ENCODE results near the gene EOLA1. TPM values are rescaled to one million over a fixed set of nuclear protein-coding genes. Genes with fewer than 3 reads are reported as not detected.
"Not testable (repeated sequence)": the region's sequence is repeated elsewhere in the genome, so short reads cannot be mapped to it uniquely, and the experiment has no call there.

The EOLA1 gene
- total and polyA plus RNA-seq, 8 donors, result 16.0 to 25.0 (median 18.7) TPM

DNA sequence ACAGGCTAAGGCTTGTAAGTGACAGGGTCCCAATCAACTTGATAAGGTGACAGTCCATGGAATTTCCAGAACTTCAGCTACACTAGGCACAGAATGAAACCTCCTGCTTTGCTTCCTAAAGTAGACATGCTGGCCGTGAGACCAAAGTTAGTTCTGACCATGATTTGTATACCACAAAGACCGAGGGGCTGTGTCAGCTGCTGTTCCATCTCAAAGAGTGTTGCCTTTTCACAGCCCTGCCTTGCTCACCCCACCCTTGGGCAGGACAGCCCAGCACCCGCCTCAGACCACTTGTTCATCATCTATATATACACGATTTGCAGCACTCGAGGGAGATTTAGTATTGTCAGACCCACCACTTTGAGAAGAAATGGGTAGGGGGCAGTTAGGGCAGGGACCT is 41.0 kb upstream of the EOLA1 start:
- no peak overlapping the region for H3K27ac ChIP-seq
- no peaks in the 10 kb centered on the region for H3K4me1 ChIP-seq
- H3K36me3 ChIP-seq, result peaks cover 0 to 74% of the 10 kb centered on the region in 2 donors
- DNase-seq (no peak), ATAC-seq (no peak)
- intact Hi-C loops (cut with DNase I), result no loop called here
- no peaks in the 10 kb centered on the region for H3K9me3 ChIP-seq
- TF ChIP-seq, protein P1, sequence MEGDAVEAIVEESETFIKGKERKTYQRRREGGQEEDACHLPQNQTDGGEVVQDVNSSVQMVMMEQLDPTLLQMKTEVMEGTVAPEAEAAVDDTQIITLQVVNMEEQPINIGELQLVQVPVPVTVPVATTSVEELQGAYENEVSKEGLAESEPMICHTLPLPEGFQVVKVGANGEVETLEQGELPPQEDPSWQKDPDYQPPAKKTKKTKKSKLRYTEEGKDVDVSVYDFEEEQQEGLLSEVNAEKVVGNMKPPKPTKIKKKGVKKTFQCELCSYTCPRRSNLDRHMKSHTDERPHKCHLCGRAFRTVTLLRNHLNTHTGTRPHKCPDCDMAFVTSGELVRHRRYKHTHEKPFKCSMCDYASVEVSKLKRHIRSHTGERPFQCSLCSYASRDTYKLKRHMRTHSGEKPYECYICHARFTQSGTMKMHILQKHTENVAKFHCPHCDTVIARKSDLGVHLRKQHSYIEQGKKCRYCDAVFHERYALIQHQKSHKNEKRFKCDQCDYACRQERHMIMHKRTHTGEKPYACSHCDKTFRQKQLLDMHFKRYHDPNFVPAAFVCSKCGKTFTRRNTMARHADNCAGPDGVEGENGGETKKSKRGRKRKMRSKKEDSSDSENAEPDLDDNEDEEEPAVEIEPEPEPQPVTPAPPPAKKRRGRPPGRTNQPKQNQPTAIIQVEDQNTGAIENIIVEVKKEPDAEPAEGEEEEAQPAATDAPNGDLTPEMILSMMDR (IDR thresholded peaks at IDR 0.05), result no peak
- no peaks in the 10 kb centered on the region for H3K27me3 ChIP-seq
- H3K4me3 ChIP-seq, result no peak overlapping the region

DNA sequence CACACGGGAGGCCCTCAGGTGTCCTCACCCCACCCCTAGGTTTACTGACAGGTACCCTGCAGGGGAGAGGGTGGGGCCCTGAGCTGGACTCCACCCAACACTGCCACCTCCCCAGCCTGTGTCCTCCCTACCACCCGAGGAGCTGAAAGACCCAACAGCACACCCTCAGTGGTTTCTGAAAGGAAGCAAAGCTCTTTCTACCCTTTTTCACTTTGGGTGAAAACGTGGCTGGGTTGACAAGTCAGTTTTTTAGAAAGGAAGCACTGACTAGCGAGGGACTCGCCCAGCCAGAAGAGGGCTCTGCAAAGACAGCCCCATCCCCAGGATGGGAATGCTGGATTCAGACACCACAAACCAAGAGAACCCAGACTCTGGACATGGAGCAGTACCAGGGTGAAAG is 37.9 kb upstream of the EOLA1 start:
- intact Hi-C loops (cut with DNase I); H3K9me3 ChIP-seq; ATAC-seq; H3K4me3 ChIP-seq; H3K27me3 ChIP-seq; DNase-seq; H3K4me1 ChIP-seq: not testable (repeated sequence)
- Histone ChIP-seq H3K27ac (peak overlapping the region in 1 of 2 donors; percentile 98), H3K36me3 (peaks cover 0 to 43% of the 10 kb centered on the region in 2 donors)

DNA sequence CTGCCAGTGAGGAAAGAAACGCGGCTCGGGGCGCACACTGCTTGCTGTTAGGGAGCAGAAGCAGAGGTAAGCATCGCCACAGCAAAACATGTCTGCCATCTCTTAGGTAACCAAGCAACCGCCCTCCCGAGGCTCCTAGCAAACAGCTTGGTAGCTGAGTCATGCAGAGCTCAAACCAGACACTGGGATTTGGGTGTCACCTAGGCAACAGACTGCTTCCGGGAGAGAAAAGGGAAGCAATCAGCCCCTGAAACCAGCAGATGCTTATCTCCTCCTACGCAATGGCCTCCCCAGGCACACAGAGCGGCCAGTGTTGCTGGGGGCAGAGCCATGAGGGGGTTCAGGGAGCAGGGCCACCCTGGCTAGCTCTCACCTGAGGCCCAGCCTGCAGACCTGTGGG is 37.4 kb upstream of the EOLA1 start:
- Histone ChIP-seq H3K27ac (peak overlapping the region in 1 of 2 donors; percentile 98), H3K36me3 (peaks cover 0 to 38% of the 10 kb centered on the region in 2 donors), H3K4me3 (peak overlapping the region in 1 of 2 donors; percentile 54)
- DNase-seq (peak in 1 of 4 donors; percentile 48), ATAC-seq (peak; percentile 62)
- intact Hi-C loops (cut with DNase I); H3K9me3 ChIP-seq; H3K4me1 ChIP-seq; H3K27me3 ChIP-seq: not testable (repeated sequence)

DNA sequence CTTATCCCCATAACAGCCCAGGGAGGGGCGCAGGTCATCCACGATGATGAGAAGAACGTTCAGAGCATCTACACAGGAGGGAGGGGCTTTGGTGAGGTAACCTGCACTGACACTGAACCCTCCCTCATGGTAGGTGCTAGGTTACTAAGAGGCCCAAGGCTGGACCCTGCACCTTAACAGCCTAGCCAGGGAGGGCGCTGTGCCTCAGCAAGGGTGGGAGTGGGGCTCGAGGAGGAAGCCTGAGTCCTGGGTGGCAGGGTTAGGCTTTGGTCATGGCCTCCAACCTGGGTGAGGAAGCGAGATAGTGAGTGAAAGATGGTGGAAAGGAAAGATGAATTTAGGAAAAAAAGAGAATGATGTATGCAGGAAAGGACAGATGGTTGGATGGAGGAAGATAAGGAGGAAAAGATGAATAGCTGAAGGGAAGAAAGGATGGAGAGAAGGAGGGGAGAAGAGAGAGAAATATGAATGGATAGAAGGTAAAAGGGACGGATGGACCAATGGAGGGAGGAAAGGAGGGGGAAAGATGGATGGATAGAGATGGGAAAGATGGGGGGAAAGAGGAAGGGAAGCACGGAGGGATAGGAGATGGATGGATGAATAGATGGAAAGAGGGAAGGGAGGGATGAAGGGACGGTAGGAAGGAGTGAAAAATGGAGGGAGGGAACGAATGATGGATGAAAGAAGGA is 36.4 kb upstream of the EOLA1 start:
- ATAC-seq, result peak; percentile 40
- Histone ChIP-seq H3K4me3 (peak overlapping the region; percentile 30 to 54), H3K27ac (peak overlapping the region; percentile 67 to 98), H3K36me3 (peaks cover 0 to 28% of the 10 kb centered on the region in 2 donors), H3K4me1 (peaks cover 0 to 6% of the 10 kb centered on the region in 2 donors), H3K27me3 (no peaks in the 10 kb centered on the region), H3K9me3 (no peaks in the 10 kb centered on the region)
- intact Hi-C loops (cut with DNase I), result no loop called here
- peak in 2 of 4 donors; percentile 41 to 63 for DNase-seq
- TF ChIP-seq, protein P1 (IDR thresholded peaks at IDR 0.05), result no peak

DNA sequence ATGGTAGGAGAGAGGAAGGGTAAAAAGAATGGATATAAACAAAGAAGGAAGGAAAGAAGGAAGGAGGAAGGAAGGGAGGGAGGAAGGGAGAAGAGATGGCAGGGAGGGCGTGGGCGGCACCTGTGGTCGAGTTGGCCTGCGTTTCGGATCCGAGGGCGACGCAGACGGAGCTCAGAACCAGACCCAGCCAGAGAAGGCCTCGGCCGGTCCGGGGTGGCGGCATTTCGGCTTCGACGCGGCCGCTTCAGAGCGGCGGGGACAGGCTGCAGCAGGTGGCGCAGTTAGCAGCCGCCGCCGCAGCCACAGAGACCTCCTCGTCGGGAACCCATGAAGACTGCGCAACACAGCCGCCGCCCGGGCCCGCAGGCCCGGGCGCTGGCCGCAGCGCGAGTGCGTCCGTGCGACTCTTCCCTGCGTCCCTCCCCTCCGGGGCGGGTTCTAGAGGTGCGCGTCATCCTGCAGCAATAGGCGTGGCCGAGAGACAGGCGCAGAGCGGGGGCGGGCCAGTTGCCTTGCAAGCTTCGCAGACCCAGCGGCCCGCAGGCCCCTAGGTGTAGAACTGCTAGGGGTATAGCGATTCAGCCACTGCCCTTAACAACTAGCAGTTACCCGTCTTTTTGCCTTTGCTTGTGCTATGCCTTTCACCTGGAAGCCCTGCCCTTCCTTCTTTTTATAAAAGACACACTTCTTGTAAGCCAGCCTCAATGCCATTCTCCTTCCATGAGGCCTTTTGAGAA is 35.7 kb upstream of the EOLA1 start, which contains the start of gene IDS:
IDS (minus strand) TSS at position 392 of the 737 bp plus-strand sequence; CDS start at position 223, 169 bp downstream.
- Histone ChIP-seq H3K36me3 (peaks cover 0 to 23% of the 10 kb centered on the region in 2 donors), H3K27ac (peak within 1 kb of the TSS; percentile 67 to 98), H3K27me3 (no peaks in the 10 kb centered on the region), H3K9me3 (no peaks in the 10 kb centered on the region), H3K4me1 (peaks cover 0 to 6% of the 10 kb centered on the region in 2 donors), H3K4me3 (peak within 1 kb of the TSS; percentile 30 to 54)
- peak; percentile 97 for ATAC-seq
- TF ChIP-seq, protein P1 (IDR thresholded peaks at IDR 0.05), result no peak
- intact Hi-C loops (cut with DNase I), result no loop called here
- peak; percentile 74 to 96 (median 92) for DNase-seq

DNA sequence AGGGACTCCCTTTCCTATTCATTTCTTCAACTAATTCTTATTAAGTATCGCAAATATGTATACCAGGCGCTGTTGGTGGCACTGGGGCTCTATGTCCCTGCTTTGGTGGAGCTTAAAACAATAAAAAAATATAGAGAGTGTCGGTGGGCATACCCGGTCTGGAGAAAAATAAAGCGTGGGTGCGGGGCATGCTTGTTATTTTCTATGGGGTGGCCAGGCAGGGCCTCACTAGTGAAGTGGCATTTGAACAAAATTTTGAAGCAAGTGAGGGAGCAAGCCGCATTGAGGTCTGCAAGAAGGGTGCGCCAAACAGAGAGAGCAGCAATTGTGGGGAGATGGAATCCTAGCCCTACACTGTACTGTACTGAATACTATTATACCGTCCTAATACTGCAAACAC is 35.1 kb upstream of the EOLA1 start:
- no peaks in the 10 kb centered on the region for H3K27me3 ChIP-seq
- H3K9me3 ChIP-seq, result no peaks in the 10 kb centered on the region
- ATAC-seq (no peak), DNase-seq (no peak)
- TF ChIP-seq, protein P1 (IDR thresholded peaks at IDR 0.05), result no peak
- intact Hi-C loops (cut with DNase I), result no loop called here
- H3K36me3 ChIP-seq, result peaks cover 0 to 17% of the 10 kb centered on the region in 2 donors
- peaks cover 0 to 6% of the 10 kb centered on the region in 2 donors for H3K4me1 ChIP-seq
- H3K4me3 ChIP-seq, result peak overlapping the region in 1 of 2 donors; percentile 54
- peak overlapping the region in 1 of 2 donors; percentile 98 for H3K27ac ChIP-seq
